A549 (cell line): ENCODE measurements around the gene C2. TPM values are rescaled to one million over a fixed set of nuclear protein-coding genes. Genes with fewer than 3 reads are reported as not detected.
"Not testable (repeated sequence)": the region's sequence is repeated elsewhere in the genome, so short reads cannot be mapped to it uniquely, and the experiment has no call there.

Experiments
- ATAC-seq, 2 experiments: fragments of 200-7000 bp in 1 of 2; fragments of >200 bp in 1 of 2; cut with Nextera tagmentation in 1 of 2; cut with Tn5 transposase in 1 of 2; 3 replicates each; pipeline versions ENCODE4 v1.8.0 to v1.9.1; 2018 to 2020; ENCODE audit warnings: mild to moderate bottlenecking in 1 of 2, moderate library complexity in 1 of 2
- CTCF ChIA-PET: fragments of 300-600 bp; sonication (Branson Sonifier 250); formaldehyde crosslinking; extraction: SDS; loops from one replicate; lab custom pipeline; 2021; ENCODE audit warnings: antibody characterized with exemption, inconsistent platforms; lab: Yijun Ruan, JAX
- POLR2A ChIA-PET: fragments of 350-600 bp; formaldehyde crosslinking; extraction: SDS; loops from one replicate; lab custom pipeline; 2021; ENCODE audit warnings: antibody characterized with exemption, inconsistent platforms; lab: Yijun Ruan, JAX
- DNase-seq, 2 experiments: peaks; one replicate each; pipeline versions ENCODE4 v3.0.0 to v3.0.0-alpha.2; 2011 to 2016; ENCODE audit warnings: low read depth in 1 of 2, low spot score in 1 of 2
- FAIRE-seq: peaks from 2 replicates; lab custom pipeline; 2011; peaks lifted over from hg19 to GRCh38; lab: Jason Lieb, UNC
- H3K27ac ChIP-seq, 2 experiments: fragments of >200 bp; sonication (Bioruptor Twin); formaldehyde crosslinking; 3 replicates each; pipeline ENCODE4 v1.5.1; 2016 to 2017
- H3K4me1 ChIP-seq: fragments of >200 bp; sonication (Bioruptor Twin); formaldehyde crosslinking; 3 replicates; pipeline ENCODE4 v1.6.1; 2016
- H3K4me2 ChIP-seq: fragments of >200 bp; sonication (Bioruptor Twin); formaldehyde crosslinking; 3 replicates; pipeline ENCODE4 v1.6.1; 2016
- H3K4me3 ChIP-seq: fragments of >200 bp; sonication (Bioruptor Twin); formaldehyde crosslinking; 3 replicates; pipeline ENCODE4 v1.5.1; 2016
- H3K9me3 ChIP-seq: fragments of >200 bp; sonication (Bioruptor Twin); formaldehyde crosslinking; 3 replicates; pipeline ENCODE4 v1.6.1; 2016
- EHF ChIP-seq: fragments of 250-450 bp; sonication (Bioruptor Pico); IDR thresholded peaks from 2 replicates; pipeline ENCODE4 v1.5.0; 2020; ENCODE audit warnings: mild to moderate bottlenecking
- FOSL2 ChIP-seq, 2 experiments: fragments of 450-650 bp in 1 of 2; fragments of >200 bp in 1 of 2; sonication (Bioruptor Twin) in 1 of 2; formaldehyde crosslinking; IDR thresholded peaks; 2 replicates each; pipeline versions ENCODE4 v1.5.0 to v1.6.1; 2016 to 2020; ENCODE audit warnings: mild to moderate bottlenecking in 1 of 2, moderate library complexity in 1 of 2
- KDM5A ChIP-seq: fragments of 200-600 bp; sonication (generic); IDR thresholded peaks from 2 replicates; pipeline ENCODE4 v1.6.1; 2016; ENCODE audit warnings: antibody characterized with exemption, mild to moderate bottlenecking
- PHF8 ChIP-seq: fragments of 200-600 bp; sonication (generic); IDR thresholded peaks from 2 replicates; pipeline ENCODE4 v1.6.1; 2016; ENCODE audit warnings: low read depth, mild to moderate bottlenecking, antibody characterized with exemption, moderate library complexity, borderline replicate concordance
- POLR2AphosphoS2 ChIP-seq: conservative IDR thresholded peaks from 2 replicates; pipeline ENCODE4 v1.6.1; 2012; ENCODE audit warnings: low read length, improper control_type of control experiment, inconsistent platforms
- WGBS: methylation state at CpG from one replicate; pipeline ENCODE4 v1.1.6; 2017; ENCODE audit errors: missing lambda C conversion rate; 5-methylcytosine and 5-hydroxymethylcytosine counted together
- polyA plus RNA-seq, 4 experiments: library from polyadenylated mRNA; depleted of rRNA in 3 of 4; stranded (reverse); fragments of >200 nt; fragmentation: RNase III in 1 of 4; extraction: RNeasy Plus Mini Kit Qiagen cat#74134 plus additional on column Dnase treatment in 1 of 4; gene quantifications; 2 replicates in 3 of 4; 3 replicates in 1 of 4; pipeline ENCODE4 v1.2.3, GENCODE V29; 2011 to 2017
- TF ChIP-seq, protein P1 (sequence below): IDR thresholded peaks from 2 replicates; pipeline ENCODE4 v1.6.1; 2012
- TF ChIP-seq, protein P2 (sequence below): fragments of 250-450 bp; sonication (Bioruptor Pico); IDR thresholded peaks from 2 replicates; pipeline ENCODE4 v1.5.0; 2020; ENCODE audit warnings: low read depth, mild to moderate bottlenecking, moderate library complexity

C2 gene
- polyA plus RNA-seq, 2 of the 4 experiments (the other 2 are of a cell fraction) = 0.22 to 0.87 TPM

DNA sequence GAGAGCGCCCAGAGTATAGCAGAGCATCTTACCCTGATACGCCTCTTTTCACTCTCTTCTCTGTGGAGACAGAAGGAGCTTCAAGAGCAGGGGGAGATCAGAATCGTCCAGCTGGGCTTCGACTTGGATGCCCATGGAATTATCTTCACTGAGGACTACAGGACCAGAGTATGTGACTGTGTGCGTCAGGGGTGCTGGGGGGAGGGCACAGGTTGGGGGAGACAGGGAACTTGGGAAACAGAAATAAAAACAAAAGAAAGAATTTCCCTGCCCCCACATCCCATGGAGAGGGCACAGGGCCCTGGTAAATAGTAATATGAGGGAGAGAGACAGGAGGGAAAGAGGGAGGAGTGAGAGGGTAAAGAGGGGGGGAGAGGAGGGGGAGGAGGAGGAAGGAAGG lies 51.3 kb downstream of the C2 start (continued):
- TF ChIP-seq, protein P1, sequence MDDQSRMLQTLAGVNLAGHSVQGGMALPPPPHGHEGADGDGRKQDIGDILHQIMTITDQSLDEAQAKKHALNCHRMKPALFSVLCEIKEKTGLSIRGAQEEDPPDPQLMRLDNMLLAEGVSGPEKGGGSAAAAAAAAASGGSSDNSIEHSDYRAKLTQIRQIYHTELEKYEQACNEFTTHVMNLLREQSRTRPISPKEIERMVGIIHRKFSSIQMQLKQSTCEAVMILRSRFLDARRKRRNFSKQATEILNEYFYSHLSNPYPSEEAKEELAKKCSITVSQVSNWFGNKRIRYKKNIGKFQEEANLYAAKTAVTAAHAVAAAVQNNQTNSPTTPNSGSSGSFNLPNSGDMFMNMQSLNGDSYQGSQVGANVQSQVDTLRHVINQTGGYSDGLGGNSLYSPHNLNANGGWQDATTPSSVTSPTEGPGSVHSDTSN = no peak
- TF ChIP-seq, all 56 proteins: peak for 0

DNA sequence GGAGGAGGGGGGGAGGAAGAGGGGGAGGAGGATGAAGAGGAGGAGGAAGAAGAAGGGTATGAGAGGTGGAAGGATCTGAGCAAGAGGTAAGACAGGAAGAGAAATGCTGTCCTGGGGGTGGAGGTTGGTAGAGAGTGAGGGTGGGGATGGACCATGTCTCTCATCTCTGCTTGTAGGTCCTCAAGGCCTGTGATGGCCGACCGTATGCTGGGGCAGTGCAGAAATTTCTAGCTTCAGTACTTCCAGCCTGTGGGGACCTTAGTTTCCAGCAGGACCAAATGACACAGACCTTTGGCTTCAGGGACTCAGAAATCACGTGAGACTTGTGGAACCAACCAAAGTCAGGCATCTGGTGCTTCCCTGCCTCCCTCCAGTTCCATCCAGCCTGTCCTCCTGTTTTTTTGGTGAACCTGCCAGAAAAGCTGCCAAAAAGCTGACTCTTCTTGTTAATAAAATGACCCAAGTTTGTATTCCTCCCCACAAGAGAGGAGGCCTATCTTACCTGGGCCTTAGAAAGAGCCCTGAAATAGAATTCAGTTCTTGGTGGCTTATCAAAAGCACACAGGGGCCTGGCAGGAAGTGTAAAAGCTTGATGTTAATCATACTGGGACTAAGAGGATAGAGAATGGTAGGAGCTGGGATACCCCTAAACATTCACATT lies 51.9 kb downstream of the C2 start:
- Histone ChIP-seq H3K27ac (no peak overlapping the region), H3K9me3 (no peaks in the 10 kb centered on the region), H3K4me2 (no peak overlapping the region), H3K4me1 (no peaks in the 10 kb centered on the region), H3K4me3 (no peak overlapping the region)
- TF ChIP-seq KDM5A (no peak), EHF (CRISPR knock-in tag) (no peak), PHF8 (no peak), FOSL2 (IDR thresholded peaks at IDR 0.05) (no peak), FOSL2 (CRISPR knock-in tag; IDR thresholded peaks at IDR 0.05) (no peak), POLR2AphosphoS2 (no peak)
- TF ChIP-seq, protein P2, sequence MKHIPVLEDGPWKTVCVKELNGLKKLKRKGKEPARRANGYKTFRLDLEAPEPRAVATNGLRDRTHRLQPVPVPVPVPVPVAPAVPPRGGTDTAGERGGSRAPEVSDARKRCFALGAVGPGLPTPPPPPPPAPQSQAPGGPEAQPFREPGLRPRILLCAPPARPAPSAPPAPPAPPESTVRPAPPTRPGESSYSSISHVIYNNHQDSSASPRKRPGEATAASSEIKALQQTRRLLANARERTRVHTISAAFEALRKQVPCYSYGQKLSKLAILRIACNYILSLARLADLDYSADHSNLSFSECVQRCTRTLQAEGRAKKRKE (CRISPR knock-in tag) = no peak
- FAIRE-seq (no peak), ATAC-seq (no peak), DNase-seq (no peak)
- WGBS = 93% methylated on average over 3 of the region's 3 CpGs
- ChIA-PET POLR2A (interaction anchor here (0.6 kb wide), 1 partner anchor 135 kb away, joined by 3 read pairs; no protein-coding TSS in a partner anchor), CTCF (interaction anchor here (0.5 to 1.3 kb wide), 2 partner anchors 27 to 874 kb away, joined by 3 to 4 read pairs; no protein-coding TSS in a partner anchor)

DNA sequence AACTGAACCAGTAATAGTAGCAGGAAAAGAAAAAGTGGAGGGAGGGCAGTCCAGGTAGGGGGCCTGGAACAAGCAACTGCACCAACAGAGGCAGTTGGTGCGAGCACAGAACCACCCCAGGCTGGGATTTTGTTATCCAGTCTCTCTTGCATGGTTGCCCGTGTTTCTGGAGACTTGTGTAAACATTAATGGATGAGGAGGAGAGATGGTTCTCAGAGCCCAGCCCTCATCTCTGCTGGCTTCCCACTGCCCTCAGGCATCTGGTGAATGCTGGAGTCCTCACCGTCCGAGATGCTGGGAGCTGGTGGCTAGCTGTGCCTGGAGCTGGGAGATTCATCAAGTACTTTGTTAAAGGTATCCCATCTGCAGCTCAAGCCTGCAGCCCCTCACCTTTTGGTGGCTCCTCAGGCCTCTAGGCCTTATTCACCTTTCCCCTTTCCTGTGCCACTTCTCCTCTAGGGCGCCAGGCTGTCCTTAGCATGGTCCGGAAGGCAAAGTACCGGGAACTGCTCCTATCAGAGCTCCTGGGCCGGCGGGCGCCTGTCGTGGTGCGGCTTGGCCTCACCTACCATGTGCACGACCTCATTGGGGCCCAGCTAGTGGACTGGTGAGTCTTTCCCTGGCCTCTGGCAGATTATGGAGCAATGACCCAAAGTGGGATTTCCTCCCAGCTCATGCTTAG lies 52.8 kb downstream of the C2 start:
- DNase-seq, H3K9me3 ChIP-seq, H3K4me2 ChIP-seq, H3K4me1 ChIP-seq, ATAC-seq, FAIRE-seq, H3K27ac ChIP-seq, POLR2A ChIA-PET, H3K4me3 ChIP-seq: not testable (repeated sequence)
- CTCF ChIA-PET = interaction anchor here (1.3 kb wide), 1 partner anchor 28 kb away, joined by 4 read pairs; no protein-coding TSS in a partner anchor
- WGBS = 84% methylated on average over 4 of the region's 13 CpGs

DNA sequence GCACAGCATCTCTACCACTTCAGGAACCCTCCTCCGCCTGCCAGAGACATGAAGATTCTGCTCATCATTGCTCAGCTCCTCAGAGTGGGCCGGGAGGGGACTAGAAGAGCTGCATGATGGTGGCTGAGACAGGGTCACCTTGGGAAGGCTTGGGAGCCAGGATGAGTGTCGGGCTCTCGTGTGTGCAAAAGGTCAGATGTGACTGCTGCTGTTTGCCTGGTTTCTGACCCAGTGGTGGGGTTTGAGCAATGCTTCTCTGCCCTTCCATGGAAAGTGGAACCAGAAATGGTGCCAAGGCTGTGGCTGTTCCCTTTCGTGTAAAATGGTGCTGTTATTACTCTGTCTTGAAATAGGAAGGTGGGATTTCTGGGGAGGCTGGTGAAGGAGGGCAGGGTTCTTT lies 53.5 kb downstream of the C2 start:
- no CpG with 5 or more reads among the region's 5 CpGs for WGBS
- ATAC-seq, H3K4me1 ChIP-seq: not testable (repeated sequence)

DNA sequence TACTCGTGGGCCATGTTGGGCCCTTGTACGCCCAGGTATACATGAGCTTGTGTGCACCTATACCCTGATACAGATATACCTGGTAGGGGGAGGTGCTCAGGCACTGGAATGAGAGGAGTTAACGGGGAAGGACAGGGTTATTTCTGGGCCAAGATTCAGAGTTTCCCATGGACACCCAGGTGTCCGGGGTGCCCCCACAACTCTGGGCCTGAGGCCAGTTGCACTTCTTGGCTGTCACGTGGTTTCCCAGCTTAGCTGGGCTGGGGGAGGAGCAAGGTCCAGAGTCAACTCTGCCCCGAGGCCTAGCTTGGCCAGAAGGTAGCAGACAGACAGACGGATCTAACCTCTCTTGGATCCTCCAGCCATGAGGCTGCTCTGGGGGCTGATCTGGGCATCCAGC lies 54.2 kb downstream of the C2 start, which contains the start of gene C4A:
TSS of gene C4A (plus strand) at position 314 of the 400 bp plus-strand sequence. CDS start at position 365, 51 bp downstream.
- H3K4me3 ChIP-seq, POLR2A ChIA-PET, H3K4me2 ChIP-seq, H3K27ac ChIP-seq, DNase-seq, H3K4me1 ChIP-seq, CTCF ChIA-PET, FAIRE-seq, H3K9me3 ChIP-seq: not testable (repeated sequence)
- ATAC-seq = 0 out of 6 replicates have a peak, but pooled peaks of 1 of the 2 experiments have one; percentile 8
- no CpG with 5 or more reads among the region's 7 CpGs for WGBS

More for the DNA sequence above, 53.5 kb downstream of the C2 start:
- DNase-seq, H3K9me3 ChIP-seq, POLR2A ChIA-PET, FAIRE-seq, H3K4me2 ChIP-seq, CTCF ChIA-PET, H3K4me3 ChIP-seq, H3K27ac ChIP-seq: not testable (repeated sequence)

DNA sequence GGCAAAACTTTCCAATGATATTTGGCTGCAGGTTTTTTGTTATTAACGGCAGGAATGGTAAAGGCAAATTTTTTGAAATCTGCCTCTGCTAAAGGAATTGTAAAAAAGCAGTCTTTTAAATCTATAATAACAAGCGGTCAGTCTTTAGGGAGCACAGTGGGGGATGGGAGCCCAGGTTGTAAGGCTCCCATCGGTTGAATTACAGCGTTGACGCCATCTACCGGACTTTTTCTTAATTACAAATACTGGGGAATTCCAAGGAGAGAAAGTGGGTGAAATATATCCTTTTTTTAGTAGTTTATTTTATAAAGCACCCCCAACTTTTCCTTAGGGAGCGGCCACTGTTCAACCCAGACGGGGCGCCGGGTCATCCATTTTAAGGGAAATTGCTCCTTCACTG lies 61.8 kb downstream of the C2 start:
- FAIRE-seq, H3K9me3 ChIP-seq, H3K4me3 ChIP-seq, DNase-seq, POLR2A ChIA-PET, H3K27ac ChIP-seq, H3K4me1 ChIP-seq, CTCF ChIA-PET, H3K4me2 ChIP-seq: not testable (repeated sequence)
- WGBS = no CpG with 5 or more reads among the region's 10 CpGs
- ATAC-seq = peak in 1 of 2 experiments; percentile 55; a peak in 1 of 6 replicates

DNA sequence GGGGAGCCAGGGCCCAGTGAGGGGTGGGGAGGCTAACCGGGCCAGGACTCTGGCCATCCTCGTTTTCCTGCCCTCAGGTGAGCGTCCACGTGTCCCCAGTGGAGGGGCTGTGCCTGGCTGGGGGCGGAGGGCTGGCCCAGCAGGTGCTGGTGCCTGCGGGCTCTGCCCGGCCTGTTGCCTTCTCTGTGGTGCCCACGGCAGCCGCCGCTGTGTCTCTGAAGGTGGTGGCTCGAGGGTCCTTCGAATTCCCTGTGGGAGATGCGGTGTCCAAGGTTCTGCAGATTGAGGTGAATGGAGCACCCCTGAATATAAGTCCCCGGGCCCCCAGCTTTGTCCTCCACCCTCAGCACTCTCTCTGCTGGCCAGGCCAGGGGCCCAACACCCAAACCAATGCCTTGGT lies 66.9 kb downstream of the C2 start:
- H3K27ac ChIP-seq, H3K4me1 ChIP-seq, H3K4me2 ChIP-seq, DNase-seq, ATAC-seq, H3K4me3 ChIP-seq, FAIRE-seq, POLR2A ChIA-PET, CTCF ChIA-PET, H3K9me3 ChIP-seq: not testable (repeated sequence)
- WGBS = no CpG with 5 or more reads among the region's 14 CpGs
